IMR-90 (cell line): ENCODE measurements around the gene RNH1. TPM values are rescaled to one million over a fixed set of nuclear protein-coding genes. Genes with fewer than 3 reads are reported as not detected.

Experiments
- ATAC-seq: fragments of 200-7000 bp; cut with Tn5 transposase; 2 replicates; pipeline ENCODE4 v1.9.1; 2020; ENCODE audit warnings: low read depth, mild to moderate bottlenecking, moderate library complexity
- BruUV-seq: library from RNA; stranded (reverse); fragments of 400-500 nt; replicated peaks from 2 replicates; lab custom pipeline; 2021; lab: Mats Ljungman, UMichigan
- CTCF ChIA-PET: fragments of 300-600 bp; formaldehyde crosslinking; extraction: SDS; loops from one replicate; lab custom pipeline; 2021; ENCODE audit warnings: antibody characterized with exemption; lab: Yijun Ruan, JAX
- POLR2A ChIA-PET: fragments of 300-600 bp; sonication (Branson Sonifier 250); formaldehyde crosslinking; loops from one replicate; lab custom pipeline; 2022; ENCODE audit warnings: antibody characterized with exemption; ENCODE audit not compliant: unreplicated experiment; lab: Charles Lee
- DNase-seq: peaks from one replicate; pipeline ENCODE4 v3.0.0; 2013
- H2AFZ ChIP-seq: replicated peaks from 2 replicates; pipeline ENCODE3; 2013; ENCODE audit warnings: low read length, mild to moderate bottlenecking; ENCODE audit not compliant: poor library complexity
- H2AK5ac ChIP-seq: 2 replicates; pipeline ENCODE4 v1.6.1; 2013; ENCODE audit warnings: low read depth, low read length, inconsistent platforms
- H2AK9ac ChIP-seq: replicated peaks from 2 replicates; pipeline ENCODE3; 2013; ENCODE audit warnings: mild to moderate bottlenecking, low read depth, low read length, moderate library complexity; ENCODE audit not compliant: poor library complexity
- H2BK120ac ChIP-seq: 2 replicates; pipeline ENCODE4 v1.6.1; 2013; ENCODE audit warnings: low read depth, low read length, inconsistent platforms
- H2BK15ac ChIP-seq: 3 replicates; pipeline ENCODE4 v1.6.1; 2013; ENCODE audit warnings: low read depth, low read length, inconsistent platforms
- H2BK20ac ChIP-seq: 2 replicates; pipeline ENCODE4 v1.6.1; 2013; ENCODE audit warnings: low read depth, mild to moderate bottlenecking, inconsistent platforms, low read length, moderate library complexity
- H2BK5ac ChIP-seq: 2 replicates; pipeline ENCODE4 v1.6.1; 2013; ENCODE audit warnings: mild to moderate bottlenecking, low read depth, low read length, inconsistent platforms; ENCODE audit not compliant: poor library complexity, severe bottlenecking
- H3K14ac ChIP-seq: replicated peaks from 2 replicates; pipeline ENCODE4 v1.6.1; 2013; ENCODE audit warnings: low read depth, low read length, inconsistent platforms
- H3K18ac ChIP-seq: 2 replicates; pipeline ENCODE4 v1.6.1; 2013; ENCODE audit warnings: low read depth, low read length, control low read depth
- H3K23ac ChIP-seq: 2 replicates; pipeline ENCODE4 v1.6.1; 2013; ENCODE audit warnings: low read depth, low read length, inconsistent platforms
- H3K27ac ChIP-seq: 2 replicates; pipeline ENCODE4 v1.5.1; 2013; ENCODE audit warnings: mild to moderate bottlenecking, control low read depth, low read length; ENCODE audit not compliant: insufficient read depth
- H3K27me3 ChIP-seq: 2 replicates; pipeline ENCODE4 v1.6.1; 2013; ENCODE audit warnings: low read length; ENCODE audit not compliant: control insufficient read depth, insufficient read depth
- H3K36me3 ChIP-seq: 2 replicates; pipeline ENCODE4 v1.6.1; 2013; ENCODE audit warnings: low read length, mixed read lengths; ENCODE audit not compliant: control insufficient read depth, insufficient read depth
- H3K4ac ChIP-seq: 2 replicates; pipeline ENCODE4 v1.6.1; 2013; ENCODE audit warnings: low read depth, low read length, inconsistent platforms
- H3K4me1 ChIP-seq: 2 replicates; pipeline ENCODE4 v1.6.1; 2013; ENCODE audit warnings: low read length, mixed read lengths; ENCODE audit not compliant: control insufficient read depth, insufficient read depth
- H3K4me2 ChIP-seq: 2 replicates; pipeline ENCODE4 v1.6.1; 2013; ENCODE audit warnings: low read depth, mild to moderate bottlenecking, control low read depth, low read length, moderate library complexity
- H3K4me3 ChIP-seq: 2 replicates; pipeline ENCODE4 v1.5.1; 2013; ENCODE audit warnings: low read depth, mild to moderate bottlenecking, control low read depth, low read length, moderate library complexity; ENCODE audit not compliant: insufficient read depth
- H3K56ac ChIP-seq: 2 replicates; pipeline ENCODE4 v1.6.1; 2013; ENCODE audit warnings: low read length, inconsistent platforms; ENCODE audit not compliant: insufficient read depth; ENCODE audit errors: extremely low read depth
- H3K79me1 ChIP-seq, 2 experiments: 2 replicates each; pipeline ENCODE4 v1.6.1; 2013; ENCODE audit warnings: low read length in 2 of 2, inconsistent platforms in 1 of 2, low read depth in 1 of 2
- H3K9ac ChIP-seq: 2 replicates; pipeline ENCODE4 v1.6.1; 2013; ENCODE audit warnings: low read depth, low read length, control low read depth
- H3K9me1 ChIP-seq: 2 replicates; pipeline ENCODE4 v1.6.1; 2013; ENCODE audit warnings: low read length, inconsistent platforms; ENCODE audit not compliant: insufficient read depth
- H3K9me3 ChIP-seq: 2 replicates; pipeline ENCODE4 v1.6.1; 2013; ENCODE audit warnings: low read length; ENCODE audit not compliant: control insufficient read depth, insufficient read depth
- H4K20me1 ChIP-seq: 2 replicates; pipeline ENCODE4 v1.6.1; 2013; ENCODE audit warnings: low read length, inconsistent platforms; ENCODE audit not compliant: insufficient read depth
- H4K5ac ChIP-seq: 2 replicates; pipeline ENCODE4 v1.6.1; 2013; ENCODE audit warnings: mild to moderate bottlenecking, low read depth, low read length, control low read depth
- H4K8ac ChIP-seq, 2 experiments: 2 replicates each; pipeline ENCODE4 v1.6.1; 2013; ENCODE audit warnings: low read depth in 2 of 2, low read length in 2 of 2, control low read depth in 1 of 2, inconsistent platforms in 1 of 2
- H4K91ac ChIP-seq: 2 replicates; pipeline ENCODE4 v1.6.1; 2013; ENCODE audit warnings: low read depth, low read length, inconsistent platforms; ENCODE audit not compliant: insufficient read depth
- BHLHE40 ChIP-seq: fragments of 150-350 bp; IDR thresholded peaks from 2 replicates; pipeline ENCODE4 v1.6.1; 2016; ENCODE audit warnings: mild to moderate bottlenecking, low read depth, low read length
- CHD1 ChIP-seq: IDR thresholded peaks from 2 replicates; pipeline ENCODE4 v1.6.1; 2012; ENCODE audit warnings: low read depth, low read length, improper control_type of control experiment
- ELK1 ChIP-seq: fragments of 150-350 bp; IDR thresholded peaks from 2 replicates; pipeline ENCODE4 v1.6.1; 2016; ENCODE audit warnings: low read depth, mild to moderate bottlenecking, low read length, moderate library complexity, borderline replicate concordance
- MXI1 ChIP-seq: IDR thresholded peaks from 2 replicates; pipeline ENCODE4 v1.6.1; 2012; ENCODE audit warnings: low read depth, mild to moderate bottlenecking, low read length, moderate library complexity, borderline replicate concordance
- NFE2L2 ChIP-seq: fragments of 150-350 bp; IDR thresholded peaks from 2 replicates; pipeline ENCODE4 v1.6.1; 2016; ENCODE audit warnings: low read depth, mild to moderate bottlenecking, low read length
- POLR2A ChIP-seq: IDR thresholded peaks from 2 replicates; pipeline ENCODE4 v1.6.1; 2012; ENCODE audit warnings: mild to moderate bottlenecking, low read depth, low read length
- RAD21 ChIP-seq: IDR thresholded peaks from 2 replicates; pipeline ENCODE4 v1.6.1; 2012; ENCODE audit warnings: low read length, improper control_type of control experiment
- RCOR1 ChIP-seq: IDR thresholded peaks from 2 replicates; pipeline ENCODE4 v1.6.1; 2012; ENCODE audit warnings: mild to moderate bottlenecking, low read length, improper control_type of control experiment; ENCODE audit not compliant: insufficient replicate concordance
- RFX5 ChIP-seq: IDR thresholded peaks from 2 replicates; pipeline ENCODE4 v1.8.0; 2012; ENCODE audit warnings: low read depth, mild to moderate bottlenecking, low read length, moderate library complexity
- WGBS, 2 experiments: methylation state at CpG; one replicate each; pipeline versions ENCODE4 v1.1.5 to v1.1.7; 2013; ENCODE audit warnings: missing lambda C conversion rate in 2 of 2; ENCODE audit not compliant: insufficient read length in 1 of 2; ENCODE audit errors: extremely low coverage in 2 of 2; 5-methylcytosine and 5-hydroxymethylcytosine counted together
- dilution Hi-C: fragments of 300-500 bp; cut with HindIII; formaldehyde crosslinking; loops from one replicate; pipeline ENCODE4 v1.14.3; 2018; ENCODE audit warnings: low sequenced_read_pairs; ENCODE audit not compliant: unreplicated experiment
- in situ Hi-C: fragments of 300-500 bp; cut with MboI; formaldehyde crosslinking; loops from 3 replicates; pipeline ENCODE4 v1.14.3; 2019; ENCODE audit warnings: low sequenced_read_pairs, inconsistent platforms, mixed read lengths
- intact Hi-C: fragments of 100-400 bp; cut with micrococcal nuclease; formaldehyde crosslinking; loops from 2 replicates; pipeline ENCODE4 v1.10.0; 2022
- polyA plus RNA-seq, 3 experiments: library from polyadenylated mRNA; depleted of rRNA; stranded (reverse); fragments of >200 nt; gene quantifications; 2 replicates each; pipeline ENCODE4 v1.2.3, GENCODE V29; 2012; ENCODE audit warnings: low replicate concordance in 1 of 3
- total RNA-seq: library from RNA; depleted of rRNA; stranded (reverse); fragments of >200 nt; gene quantifications from 2 replicates; pipeline ENCODE4 v1.2.3, GENCODE V29; 2012

RNH1 gene
- total and polyA plus RNA-seq, 2 of the 4 experiments (the other 2 are of a cell fraction) = 138 to 247 TPM

- ATAC-seq = no peak
- no peak overlapping the region for H3K23ac ChIP-seq
- H3K27me3 ChIP-seq = no peaks in the 10 kb centered on the region
- no peak overlapping the region for H4K5ac ChIP-seq
- H3K36me3 ChIP-seq = peaks cover 5% of the 10 kb centered on the region
- H3K56ac ChIP-seq = no peak overlapping the region
- H3K18ac ChIP-seq = no peak overlapping the region
- H3K79me1 ChIP-seq = peaks cover 18 to 63% of the 10 kb centered on the region in 2 experiments
- no peak overlapping the region for H4K91ac ChIP-seq
- no peak overlapping the region for H2BK20ac ChIP-seq
- DNase-seq = no peak
- CTCF ChIA-PET = no interaction called here
- no peak overlapping the region for H3K4ac ChIP-seq
- no peak overlapping the region for H3K4me2 ChIP-seq
- no peak overlapping the region for H2AFZ ChIP-seq
- no peak overlapping the region for H3K14ac ChIP-seq
- WGBS, 2 experiments = 87% methylated on average over 8 of the region's 22 CpGs; no CpG with 5 or more reads in 1 of the 2 experiments
- H4K8ac ChIP-seq = no peak overlapping the region
- peaks cover 8% of the 10 kb centered on the region for H4K20me1 ChIP-seq
- dilution Hi-C loops (no loop called here), in situ Hi-C loops (no loop called here), intact Hi-C loops (no loop called here)
- H3K4me1 ChIP-seq = peaks cover 9% of the 10 kb centered on the region
- H3K9me3 ChIP-seq = no peaks in the 10 kb centered on the region
- TF ChIP-seq CHD1 (no peak), RFX5 (no peak), RAD21 (no peak), ELK1 (no peak), BHLHE40 (no peak), NFE2L2 (no peak), MXI1 (no peak), POLR2A (no peak), RCOR1 (no peak)
- H3K4me3 ChIP-seq = no peak overlapping the region
- no peak overlapping the region; the same call in 1 of the 2 replicates for H2AK5ac ChIP-seq
- no peak overlapping the region for H2BK5ac ChIP-seq
- no peak overlapping the region for H3K27ac ChIP-seq
- H3K9ac ChIP-seq = no peak overlapping the region
- no peak overlapping the region for H2BK15ac ChIP-seq
- no peak overlapping the region for H2BK120ac ChIP-seq
- H3K9me1 ChIP-seq = peaks cover 14% of the 10 kb centered on the region
- no TSS peak for BruUV-seq
- POLR2A ChIA-PET = no interaction called here
- H2AK9ac ChIP-seq = no peak overlapping the region
These were observed 32.9 kb downstream of the RNH1 start for GRCh38 chr11:473962-474785.
